Kidney capillary endothelial cell (primary cell): ENCODE results near the gene SUPT3H.
A peak's percentile ranks its signal among the peaks of the same experiment; 100 is the strongest.

Experiments
- DNase-seq: peaks from one replicate; pipeline ENCODE4 v3.0.0-alpha.2; 2018; ENCODE audit warnings: low spot score

The SUPT3H gene

GRCh38 chr6:45377554-45378333, at the start of gene SUPT3H:
Gene SUPT3H, minus strand, starts transcription at chr6:45377934.
- DNase-seq, result peak; percentile 88

DNA sequence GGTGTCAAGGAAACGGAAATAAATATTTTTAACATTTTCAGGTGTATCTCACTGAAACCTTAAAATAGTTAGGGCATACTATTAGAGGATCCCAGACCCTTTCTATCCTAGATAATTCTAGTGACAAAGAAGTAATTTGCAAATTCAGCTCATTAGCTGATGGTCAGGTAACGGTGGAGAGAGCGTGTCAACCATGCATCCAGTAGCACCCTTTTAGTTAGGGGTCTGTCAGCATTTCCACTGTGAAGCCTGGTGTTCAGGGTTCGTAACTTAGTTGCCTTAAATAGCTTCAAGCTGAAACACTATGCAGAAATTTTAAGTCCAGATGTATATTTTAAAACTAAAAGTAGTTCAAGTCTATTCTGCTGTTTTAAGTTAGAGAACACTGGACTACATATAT, 48.5 kb upstream of the SUPT3H start:
- DNase-seq, result no peak

DNA sequence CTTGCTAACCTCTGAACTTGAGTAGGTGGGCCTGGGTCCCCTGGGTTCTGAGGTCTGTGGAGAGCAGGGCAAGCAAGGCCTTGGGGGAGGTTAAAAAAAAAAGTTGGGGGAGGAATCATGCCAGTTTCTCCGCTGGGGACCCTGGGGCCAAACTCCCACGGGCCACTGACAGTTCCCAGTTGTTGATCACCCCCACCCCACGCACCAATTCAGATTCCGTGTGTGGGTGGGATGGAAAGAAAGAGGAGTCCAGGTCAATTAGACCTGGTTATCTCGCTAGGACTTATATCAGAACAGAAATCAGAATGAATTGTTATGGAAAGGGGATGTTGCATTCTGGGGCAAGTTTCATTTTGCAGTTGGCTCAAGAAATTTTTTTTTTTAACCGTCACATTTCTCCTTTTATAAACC, 46.7 kb upstream of the SUPT3H start:
- DNase-seq, result no peak

- no peak for DNase-seq
Measured at GRCh38 chr6:45423824-45424450, 46.2 kb upstream of the SUPT3H start.

DNA sequence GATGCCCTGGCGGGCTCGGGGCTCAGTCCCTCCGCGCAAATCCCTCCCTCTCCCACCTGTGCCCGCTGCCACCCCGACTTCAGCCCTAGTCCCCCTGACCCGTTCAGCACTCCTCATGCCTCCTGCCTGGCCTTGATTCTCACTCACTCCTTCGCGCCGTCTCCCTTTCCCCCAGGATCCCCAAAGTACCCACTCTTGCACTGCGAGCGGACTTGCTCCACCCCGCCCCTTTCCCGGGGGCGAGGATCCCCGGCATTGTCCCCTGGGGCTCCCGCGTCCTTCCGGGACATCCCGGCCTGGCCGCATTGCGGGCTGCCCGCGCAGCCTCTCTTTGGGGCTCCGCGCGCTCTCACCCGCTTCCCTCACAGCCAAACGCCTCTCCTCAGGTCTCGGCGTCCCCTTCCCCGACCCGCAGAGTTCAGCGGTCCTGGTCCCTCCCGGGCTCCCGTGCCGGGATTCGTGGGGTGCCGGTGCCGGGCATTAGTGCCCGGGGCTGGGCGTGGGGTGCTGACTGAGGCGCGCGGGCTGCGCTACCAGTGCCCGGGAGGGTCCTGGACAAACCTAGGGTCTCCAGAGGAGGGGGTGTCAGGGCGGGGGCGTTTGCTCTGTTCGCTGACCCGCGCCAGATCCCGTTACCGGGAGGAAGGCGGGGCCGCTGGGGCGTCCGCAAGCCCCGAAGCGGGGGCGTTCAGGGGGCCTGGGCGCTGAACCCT, 45.5 kb upstream of the SUPT3H start:
- no peak for DNase-seq

GRCh38 chr6:45422503-45423110, 44.9 kb upstream of the SUPT3H start:
- no peak for DNase-seq

DNA sequence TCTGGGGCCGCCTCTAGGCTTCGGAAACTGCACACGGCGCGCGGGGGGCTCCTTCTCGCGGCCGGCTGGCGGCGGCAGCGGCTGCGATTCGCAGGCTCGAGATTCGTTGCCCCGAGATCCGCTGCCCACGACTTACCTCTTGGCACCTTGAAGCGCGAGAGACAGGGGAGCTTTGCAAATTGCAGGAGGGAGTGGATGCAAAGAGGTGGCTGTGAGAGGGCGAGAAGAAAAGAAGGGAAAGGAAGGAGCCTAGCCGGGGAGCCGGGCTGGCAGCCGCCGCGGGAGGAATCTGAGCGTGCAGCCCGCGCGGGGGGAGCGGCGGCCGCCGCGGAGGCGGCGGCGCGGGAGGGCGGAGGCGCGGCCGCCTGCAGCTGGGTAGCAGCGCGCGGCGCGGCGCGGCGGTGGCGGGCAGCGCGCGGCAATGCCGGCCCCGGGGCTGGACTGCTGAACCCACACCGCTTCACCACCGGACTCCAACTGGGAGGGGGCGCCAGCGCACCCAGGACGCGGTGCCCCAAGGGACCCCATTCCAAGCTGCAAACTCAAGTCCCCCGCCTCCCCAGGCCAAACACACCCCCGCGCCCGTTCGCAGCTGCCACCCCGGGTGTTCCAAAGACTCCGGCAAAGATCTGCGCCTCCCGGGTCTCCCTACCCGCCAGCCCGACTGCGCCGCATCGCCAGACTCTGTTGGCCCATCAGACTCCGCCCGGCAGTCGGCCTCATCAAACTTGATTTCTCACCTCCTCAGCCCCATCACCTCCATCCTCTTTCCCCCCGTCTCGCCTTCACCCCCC, 44.2 kb upstream of the SUPT3H start:
- DNase-seq, result peak; percentile 26

DNA sequence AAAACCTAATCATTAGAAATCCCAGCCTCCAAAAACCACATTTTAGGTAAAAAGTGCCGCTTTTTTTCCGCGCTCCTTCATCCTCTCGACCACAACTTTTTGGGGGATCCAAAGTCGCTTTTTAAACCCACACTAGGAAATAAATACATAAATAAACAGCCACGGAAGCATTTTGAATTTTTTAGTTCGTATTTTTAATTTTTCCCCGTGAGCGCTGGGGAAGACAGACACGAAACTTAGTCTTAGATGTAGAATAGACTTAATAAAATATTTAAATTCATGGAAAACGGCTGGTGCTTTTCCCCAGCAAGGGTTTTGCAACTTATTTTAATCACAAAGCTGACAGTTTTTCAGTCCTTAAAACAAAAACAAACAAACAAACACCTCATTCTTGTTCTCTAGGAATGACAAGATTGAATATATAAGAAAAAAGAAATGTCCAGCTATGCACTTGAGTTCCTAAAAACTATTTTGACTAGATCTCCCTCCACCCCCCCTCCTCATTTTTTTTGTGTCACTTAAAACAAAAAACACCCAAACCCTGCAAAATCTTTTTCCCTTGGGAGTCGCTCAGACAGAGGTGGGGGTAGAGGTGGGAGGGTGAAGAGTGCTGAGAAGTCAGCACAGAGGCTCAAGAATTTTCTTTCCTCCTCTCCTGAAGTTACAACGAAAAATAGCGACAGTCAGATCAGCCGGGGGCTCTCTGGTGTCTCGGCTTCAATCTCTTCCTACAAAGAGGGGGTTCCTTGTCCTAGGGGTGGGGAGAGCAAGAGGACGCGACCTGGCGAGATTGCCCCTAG, 43.4 kb upstream of the SUPT3H start:
- no peak for DNase-seq

DNA sequence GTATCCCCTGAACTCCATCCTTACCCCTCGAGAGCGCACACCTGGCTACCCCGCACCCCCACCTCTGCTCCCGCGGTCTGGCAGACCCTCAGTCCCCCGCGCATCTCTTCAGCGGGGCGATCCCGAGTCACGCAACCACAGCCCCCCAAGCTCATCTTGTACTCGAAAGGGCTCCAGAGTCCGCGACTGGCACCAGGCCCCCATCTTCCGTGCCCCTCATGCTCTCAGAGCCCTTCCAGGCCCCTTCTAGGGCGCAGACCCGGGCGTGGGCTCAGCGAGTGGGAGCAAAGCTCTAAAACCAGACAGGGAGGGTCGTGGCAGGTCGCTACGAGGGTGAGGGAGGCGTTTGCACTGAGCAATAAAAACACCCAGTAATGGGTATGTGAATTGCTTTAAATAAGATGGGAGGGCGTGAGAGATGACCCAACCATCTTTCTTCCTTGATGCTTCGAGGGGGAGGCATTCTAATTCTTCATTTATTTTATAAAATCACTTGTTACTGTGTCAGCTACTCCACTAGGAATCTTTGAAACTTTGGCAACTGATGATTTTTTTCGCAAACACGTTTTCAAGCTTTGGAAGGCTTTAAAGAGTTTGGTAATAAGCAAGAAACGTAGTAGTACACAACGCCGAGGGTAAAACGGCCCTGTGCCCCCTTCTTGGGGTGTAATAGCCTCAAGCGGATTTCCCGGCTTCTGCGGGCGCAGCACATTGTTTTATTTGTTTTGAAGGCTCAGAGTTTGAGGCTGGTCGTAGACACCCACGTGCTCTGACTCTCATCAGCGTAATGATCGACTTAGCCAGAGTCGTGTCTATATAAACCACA, 42.6 kb upstream of the SUPT3H start:
- no peak for DNase-seq

DNA sequence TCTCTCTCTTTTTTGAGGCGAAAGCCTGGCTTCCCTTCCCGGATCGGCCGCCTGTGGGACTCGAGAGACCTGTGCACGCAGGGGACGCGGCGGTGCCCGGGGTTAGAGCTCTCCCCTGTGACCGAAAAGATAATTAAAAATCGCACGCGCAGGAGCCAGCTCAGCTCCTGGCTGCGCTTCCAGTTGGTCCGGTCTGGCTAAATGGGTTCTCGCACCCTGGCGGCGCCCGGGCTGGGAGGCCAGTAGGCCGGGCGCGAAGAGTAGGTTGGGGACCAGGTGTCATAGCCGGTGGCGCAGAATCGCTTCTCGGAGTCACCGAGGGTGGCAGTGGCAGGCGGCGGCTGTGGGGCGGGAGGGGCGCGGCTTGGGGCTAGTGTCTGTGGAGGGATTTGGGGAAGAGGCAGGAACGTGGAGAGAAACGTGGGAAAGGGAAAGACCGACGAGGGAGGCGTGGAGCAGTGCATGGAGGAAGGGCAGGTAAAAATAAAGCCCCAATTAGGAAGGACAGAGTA, 41.9 kb upstream of the SUPT3H start:
- DNase-seq, result peak; percentile 26

DNA sequence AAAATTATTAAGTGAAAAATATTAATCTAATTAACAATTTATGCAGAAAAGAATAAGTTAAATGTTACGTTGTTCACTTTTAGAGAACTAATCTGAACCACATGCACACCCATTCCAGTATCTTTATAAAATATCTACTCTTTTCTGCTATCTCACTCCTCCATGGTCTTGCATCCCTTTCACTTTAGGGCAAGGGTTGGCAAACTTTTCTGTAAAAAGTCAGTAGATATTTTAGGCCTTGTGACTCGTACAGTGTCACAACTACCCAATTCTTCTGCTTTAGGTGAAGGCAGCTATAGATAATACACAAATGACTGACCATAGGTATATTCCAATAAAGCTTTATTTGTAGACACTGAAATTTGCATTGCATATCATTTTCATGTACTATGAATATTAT, 39.7 kb upstream of the SUPT3H start:
- DNase-seq, result no peak

- DNase-seq, result no peak
Measured at GRCh38 chr6:45416700-45417099, 39.0 kb upstream of the SUPT3H start.

DNA sequence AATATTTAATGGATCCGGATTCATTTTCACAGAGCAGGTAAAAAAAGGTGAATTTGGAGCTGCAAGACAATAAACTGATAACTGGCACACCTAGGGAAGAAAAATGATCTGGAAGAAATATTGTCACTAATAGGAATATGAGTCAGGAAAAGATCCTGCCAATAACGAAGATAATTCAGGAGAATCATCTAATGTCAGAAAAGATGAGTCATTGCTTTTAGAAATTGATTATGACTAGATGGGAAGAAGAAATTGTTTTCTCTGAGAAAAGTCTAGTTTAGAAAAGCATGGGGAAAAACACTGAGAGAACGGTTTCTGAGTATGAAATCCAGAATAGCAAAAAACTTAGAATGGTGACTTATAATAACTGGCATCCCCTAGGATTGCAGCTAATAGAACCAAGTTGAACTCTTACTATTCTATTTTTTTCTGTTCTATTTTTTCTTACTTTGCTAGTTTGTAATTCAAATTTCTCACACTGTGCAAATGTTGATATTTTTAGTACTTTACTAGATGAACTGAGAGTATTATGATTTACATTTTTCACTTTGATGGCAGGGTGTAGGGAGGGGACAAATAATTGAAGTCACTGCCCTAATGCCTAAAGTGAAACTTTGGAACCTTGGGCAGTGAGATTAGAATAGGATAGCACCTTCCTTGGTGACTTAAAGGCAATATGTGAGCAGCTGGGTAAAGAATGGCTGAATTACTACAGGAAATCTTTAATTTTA, 38.2 kb upstream of the SUPT3H start:
- DNase-seq, result no peak

- no peak for DNase-seq
Measured at GRCh38 chr6:45415315-45415714, 37.6 kb upstream of the SUPT3H start.

DNA sequence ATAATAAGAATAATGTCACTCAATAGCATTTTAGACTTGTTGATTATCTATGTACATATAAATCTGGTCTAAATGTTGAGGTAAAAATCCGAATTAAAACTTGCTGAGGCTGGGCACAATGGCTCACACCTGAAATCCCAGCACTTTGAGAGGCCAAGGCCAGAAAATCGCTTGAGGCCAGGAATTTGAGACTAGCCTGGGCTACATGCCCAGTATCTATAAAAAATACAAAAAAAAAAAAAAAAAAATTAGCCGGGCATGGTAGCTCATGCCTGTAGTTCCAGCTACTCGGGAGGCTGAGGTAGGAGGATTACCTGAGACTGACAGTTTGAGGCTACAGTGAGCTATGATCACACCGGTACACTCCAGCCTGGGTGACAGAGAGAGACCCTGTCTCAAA, 34.2 kb upstream of the SUPT3H start:
- DNase-seq, result no peak

- no peak for DNase-seq
Measured at GRCh38 chr6:45400021-45400420, 22.3 kb upstream of the SUPT3H start.

GRCh38 chr6:45398075-45398813, 20.5 kb upstream of the SUPT3H start:
- no peak for DNase-seq

GRCh38 chr6:45394586-45395095, 16.9 kb upstream of the SUPT3H start:
- DNase-seq, result no peak
